ENCODE measurements around the gene DCDC2B. TPM values are rescaled to one million over a fixed set of nuclear protein-coding genes. Genes with fewer than 3 reads are reported as not detected.
A peak's percentile ranks its signal among the peaks of the same experiment; 100 is the strongest.

Gene DCDC2B
- total and polyA plus RNA-seq, 9 of the 15 experiments (the other 6 are each of a cell fraction or from before 2014, with no cell fraction given), result not detected

GRCh38 chr1:32221980-32222755, 13.3 kb downstream of the DCDC2B start, which contains the start of the genes EIF3I and TMEM234 (continued):
- TF ChIP-seq ZBTB8A (IDR thresholded peaks at IDR 0.05; ENCODE audit: partially characterized antibody) (no peak), NR1H2 (CRISPR knock-in tag; IDR thresholded peaks at IDR 0.05) (no peak), CXXC5 (CRISPR knock-in tag; IDR thresholded peaks at IDR 0.05) (peak; percentile 64), YBX1 (IDR thresholded peaks at IDR 0.05) (no peak), ZNF282 (CRISPR knock-in tag; IDR thresholded peaks at IDR 0.05) (no peak), ZHX1 (conservative IDR thresholded peaks at IDR 0.05; ENCODE audit: low read length) (no peak), ARID1B (IDR thresholded peaks at IDR 0.05) (0 out of 2 replicates have a peak, but pooled peaks have one; percentile 26), ZNF507 (tag; conservative IDR thresholded peaks at IDR 0.05) (no peak), SIX5 (IDR thresholded peaks at IDR 0.05; ENCODE audit: borderline replicate concordance in 1 of 2, insufficient read depth in 1 of 2, low read depth in 1 of 2, low read length in 2 of 2) (no peak), ETV5 (CRISPR knock-in tag; IDR thresholded peaks at IDR 0.05; ENCODE audit: low read depth) (peak; percentile 29; the same call in 1 of the 2 replicates), SRSF9 (IDR thresholded peaks at IDR 0.05; ENCODE audit: borderline replicate concordance, low read depth, low read length) (no peak), FOXP4 (CRISPR knock-in tag; IDR thresholded peaks at IDR 0.05; ENCODE audit: borderline replicate concordance) (peak; percentile 78; the same call in 1 of the 2 replicates)
- TF ChIP-seq, protein P1, sequence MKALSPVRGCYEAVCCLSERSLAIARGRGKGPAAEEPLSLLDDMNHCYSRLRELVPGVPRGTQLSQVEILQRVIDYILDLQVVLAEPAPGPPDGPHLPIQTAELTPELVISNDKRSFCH (CRISPR knock-in tag; IDR thresholded peaks at IDR 0.05), result no peak
- TF ChIP-seq, protein P1 (tag; IDR thresholded peaks at IDR 0.05), result no peak; the same call in 1 of the 2 replicates
- TF ChIP-seq, protein P2, sequence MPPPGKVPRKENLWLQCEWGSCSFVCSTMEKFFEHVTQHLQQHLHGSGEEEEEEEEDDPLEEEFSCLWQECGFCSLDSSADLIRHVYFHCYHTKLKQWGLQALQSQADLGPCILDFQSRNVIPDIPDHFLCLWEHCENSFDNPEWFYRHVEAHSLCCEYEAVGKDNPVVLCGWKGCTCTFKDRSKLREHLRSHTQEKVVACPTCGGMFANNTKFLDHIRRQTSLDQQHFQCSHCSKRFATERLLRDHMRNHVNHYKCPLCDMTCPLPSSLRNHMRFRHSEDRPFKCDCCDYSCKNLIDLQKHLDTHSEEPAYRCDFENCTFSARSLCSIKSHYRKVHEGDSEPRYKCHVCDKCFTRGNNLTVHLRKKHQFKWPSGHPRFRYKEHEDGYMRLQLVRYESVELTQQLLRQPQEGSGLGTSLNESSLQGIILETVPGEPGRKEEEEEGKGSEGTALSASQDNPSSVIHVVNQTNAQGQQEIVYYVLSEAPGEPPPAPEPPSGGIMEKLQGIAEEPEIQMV (tag; conservative IDR thresholded peaks at IDR 0.05; ENCODE audit: low read depth), result no peak
- TF ChIP-seq, protein P3, sequence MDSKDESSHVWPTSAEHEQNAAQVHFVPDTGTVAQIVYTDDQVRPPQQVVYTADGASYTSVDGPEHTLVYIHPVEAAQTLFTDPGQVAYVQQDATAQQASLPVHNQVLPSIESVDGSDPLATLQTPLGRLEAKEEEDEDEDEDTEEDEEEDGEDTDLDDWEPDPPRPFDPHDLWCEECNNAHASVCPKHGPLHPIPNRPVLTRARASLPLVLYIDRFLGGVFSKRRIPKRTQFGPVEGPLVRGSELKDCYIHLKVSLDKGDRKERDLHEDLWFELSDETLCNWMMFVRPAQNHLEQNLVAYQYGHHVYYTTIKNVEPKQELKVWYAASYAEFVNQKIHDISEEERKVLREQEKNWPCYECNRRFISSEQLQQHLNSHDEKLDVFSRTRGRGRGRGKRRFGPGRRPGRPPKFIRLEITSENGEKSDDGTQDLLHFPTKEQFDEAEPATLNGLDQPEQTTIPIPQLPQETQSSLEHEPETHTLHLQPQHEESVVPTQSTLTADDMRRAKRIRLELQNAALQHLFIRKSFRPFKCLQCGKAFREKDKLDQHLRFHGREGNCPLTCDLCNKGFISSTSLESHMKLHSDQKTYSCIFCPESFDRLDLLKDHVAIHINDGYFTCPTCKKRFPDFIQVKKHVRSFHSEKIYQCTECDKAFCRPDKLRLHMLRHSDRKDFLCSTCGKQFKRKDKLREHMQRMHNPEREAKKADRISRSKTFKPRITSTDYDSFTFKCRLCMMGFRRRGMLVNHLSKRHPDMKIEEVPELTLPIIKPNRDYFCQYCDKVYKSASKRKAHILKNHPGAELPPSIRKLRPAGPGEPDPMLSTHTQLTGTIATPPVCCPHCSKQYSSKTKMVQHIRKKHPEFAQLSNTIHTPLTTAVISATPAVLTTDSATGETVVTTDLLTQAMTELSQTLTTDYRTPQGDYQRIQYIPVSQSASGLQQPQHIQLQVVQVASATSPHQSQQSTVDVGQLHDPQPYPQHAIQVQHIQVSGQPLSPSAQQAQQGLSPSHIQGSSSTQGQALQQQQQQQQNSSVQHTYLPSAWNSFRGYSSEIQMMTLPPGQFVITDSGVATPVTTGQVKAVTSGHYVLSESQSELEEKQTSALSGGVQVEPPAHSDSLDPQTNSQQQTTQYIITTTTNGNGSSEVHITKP (IDR thresholded peaks at IDR 0.05; ENCODE audit: partially characterized antibody), result no peak

Data from K562 (cell line).